ENCODE results near the gene GPATCH4. TPM values are rescaled to one million over a fixed set of nuclear protein-coding genes. Genes with fewer than 3 reads are reported as not detected.

Gene GPATCH4
- total RNA-seq, result 13.0 and 13.8 TPM in 2 replicates

DNA sequence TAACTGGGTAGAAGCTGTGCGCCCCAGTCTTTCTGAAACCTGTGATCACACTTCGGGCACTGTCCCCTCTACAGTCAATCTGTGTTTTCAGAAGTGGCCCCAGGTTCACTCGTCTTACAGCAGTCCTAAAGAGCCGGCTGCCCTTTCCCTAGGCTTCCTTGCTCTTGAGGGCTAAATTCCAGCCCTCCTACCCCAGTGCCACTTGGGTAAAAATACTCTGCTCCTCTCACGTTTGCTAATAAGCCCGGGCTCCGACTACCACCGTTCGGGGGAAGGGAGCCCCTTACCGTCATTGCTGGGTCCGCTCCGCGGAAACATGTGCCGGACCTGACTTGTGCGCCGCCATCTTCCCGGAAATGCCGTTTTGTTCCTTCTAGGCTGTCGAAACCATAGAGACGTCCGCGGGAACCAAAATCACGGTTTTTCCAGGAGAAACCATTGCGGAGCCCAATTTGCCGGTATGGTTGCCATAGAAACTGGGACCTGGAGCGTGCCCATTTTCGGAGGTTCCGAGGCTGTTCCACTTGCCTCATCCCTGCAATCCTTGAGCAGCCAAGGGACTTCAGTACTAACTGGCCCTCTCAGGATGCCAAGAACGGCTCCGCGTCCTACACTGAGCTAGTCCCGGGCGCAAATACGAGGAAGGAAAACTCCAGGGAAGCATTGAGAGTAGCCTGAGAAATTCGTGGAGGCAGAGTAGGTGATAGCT is at the start of gene GPATCH4:
TSS of gene GPATCH4 (minus strand) at position 358 of the 709 bp plus-strand sequence.

DNA sequence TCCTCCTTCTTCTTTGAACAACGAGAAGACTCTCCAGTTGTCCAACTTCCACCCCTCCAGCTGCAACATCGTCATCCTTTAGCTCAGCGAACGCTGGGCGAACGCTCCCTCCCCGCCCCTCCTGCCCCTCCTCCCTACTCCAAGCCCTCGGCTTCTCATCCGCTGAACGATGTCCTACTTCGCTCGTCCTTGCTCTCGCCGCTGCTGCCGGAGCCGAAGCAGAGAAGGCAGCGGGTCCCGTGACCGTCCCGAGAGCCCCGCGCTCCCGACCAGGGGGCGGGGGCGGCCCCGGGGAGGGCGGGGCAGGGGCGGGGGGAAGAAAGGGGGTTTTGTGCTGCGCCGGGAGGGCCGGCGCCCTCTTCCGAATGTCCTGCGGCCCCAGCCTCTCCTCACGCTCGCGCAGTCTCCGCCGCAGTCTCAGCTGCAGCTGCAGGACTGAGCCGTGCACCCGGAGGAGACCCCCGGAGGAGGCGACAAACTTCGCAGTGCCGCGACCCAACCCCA is 40.5 kb upstream of the GPATCH4 start, which contains the start of gene BCAN:
TSS of gene BCAN (plus strand) at position 357 of the 504 bp plus-strand sequence. CDS start 3,938 bp downstream, outside the sequence.

DNA sequence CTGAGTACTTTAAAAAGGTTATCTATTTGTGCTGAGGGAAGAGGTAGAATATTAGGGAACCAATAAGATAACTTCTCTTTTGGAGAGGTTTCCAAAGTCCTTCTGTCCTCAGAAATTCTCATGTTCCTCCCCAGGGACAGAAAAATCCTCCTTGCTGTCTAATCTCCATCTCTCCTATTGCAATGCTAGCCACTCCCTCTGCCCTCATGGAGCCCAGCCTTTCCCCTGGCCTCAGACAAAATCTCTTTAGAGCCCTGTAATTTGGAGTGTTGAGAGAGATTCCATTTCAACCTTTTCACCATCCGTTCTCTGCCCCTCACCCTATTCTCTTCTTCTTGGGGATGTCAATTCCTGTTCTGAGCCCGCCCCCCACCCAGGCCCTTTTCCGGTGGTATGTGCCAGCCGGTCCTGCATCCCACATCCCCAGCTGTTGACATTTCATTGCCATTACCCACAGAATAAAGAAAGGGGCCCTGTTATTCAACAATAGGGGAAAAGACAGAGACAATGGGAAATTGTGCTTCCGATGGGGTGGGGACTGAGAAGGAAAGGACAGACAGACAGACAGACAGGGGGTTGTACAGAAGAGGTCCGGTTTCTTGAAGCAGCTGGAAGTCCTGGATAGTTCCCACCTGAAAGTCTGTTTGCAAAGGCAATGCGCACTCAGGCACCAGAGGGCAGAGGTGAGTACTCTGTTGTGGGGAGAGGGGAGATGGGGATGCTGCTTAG is 17.7 kb upstream of the GPATCH4 start, which contains the start of gene HAPLN2:
TSS of gene HAPLN2 (plus strand) at position 563 of the 729 bp plus-strand sequence. CDS start 4,076 bp downstream, outside the sequence.

GRCh38 chr1:156591432-156592157 is 9.7 kb downstream of the GPATCH4 start, which contains the start of gene NAXE:
Gene NAXE (plus strand): TSS chr1:156591776. CDS start chr1:156591805, 29 bp downstream.

DNA sequence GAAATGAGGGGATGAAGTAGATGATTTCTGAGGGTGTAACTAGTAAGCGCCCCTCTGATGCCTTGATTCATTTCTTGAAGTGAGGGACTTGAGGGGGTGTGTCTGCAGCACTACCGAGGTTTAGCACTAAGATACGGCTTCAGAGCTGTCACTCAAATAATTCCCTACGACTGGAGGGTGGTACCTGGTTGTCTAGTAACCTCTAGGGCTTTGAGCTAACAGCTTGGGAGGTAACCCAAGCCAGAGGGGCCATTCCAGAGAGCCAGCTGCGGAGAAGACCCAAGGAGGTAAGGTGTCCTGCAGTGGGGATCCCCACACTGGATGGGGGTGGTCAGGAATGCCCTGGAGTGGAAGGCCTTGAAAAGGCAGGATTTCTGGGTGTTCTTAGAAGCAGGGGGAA is 21.8 kb downstream of the GPATCH4 start, which contains the start of gene TTC24:
TSS of gene TTC24 (plus strand) at position 252 of the 400 bp plus-strand sequence. CDS start 1,642 bp downstream, outside the sequence.

DNA sequence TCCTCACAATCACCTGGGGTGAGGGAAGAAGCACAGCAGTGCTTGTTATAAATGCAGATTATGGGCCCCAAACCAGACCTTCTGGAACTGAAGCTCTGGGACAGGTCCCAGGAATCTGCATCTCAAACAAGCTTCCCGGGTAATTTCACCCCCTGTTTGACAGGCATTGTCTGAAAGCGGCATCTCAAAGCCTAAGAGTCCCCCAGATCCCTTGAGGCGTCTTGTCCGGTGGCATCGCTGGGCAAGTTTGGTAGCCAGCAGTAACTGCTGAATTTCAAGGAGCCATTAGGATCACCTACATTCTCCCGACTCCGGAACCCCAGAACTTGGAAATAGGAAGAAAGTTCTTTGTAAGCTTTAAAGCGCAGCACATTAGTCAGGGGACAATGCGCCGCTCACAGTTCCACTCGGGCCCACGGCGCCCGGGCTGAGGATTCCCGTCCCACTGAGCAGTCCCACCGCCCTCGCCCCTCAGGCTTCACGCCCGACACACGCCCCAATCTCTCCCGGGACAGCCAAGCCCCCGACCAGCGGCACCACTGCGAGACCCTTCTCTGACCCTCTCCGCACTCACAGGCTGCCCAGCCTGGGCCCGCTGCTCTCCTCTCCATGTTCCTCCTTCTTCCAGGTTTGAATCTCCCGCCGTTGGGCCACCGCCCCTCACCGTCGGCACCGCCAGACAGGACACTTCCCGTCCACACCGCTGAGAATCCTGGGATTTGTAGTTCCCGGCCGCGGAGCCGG is 29.2 kb downstream of the GPATCH4 start, which contains the start of gene IQGAP3:
TSS of gene IQGAP3 (minus strand) at position 647 of the 744 bp plus-strand sequence. CDS start at position 611, 36 bp downstream.

Other genes with a start within 250 kb of the GPATCH4 start
- gene RHBG, start 232.3 kb downstream of the GPATCH4 start, total RNA-seq, result not detected in 2 replicates
- 25.6 and 26.4 TPM in 2 replicates for gene MEF2D, start 100.7 kb downstream of the GPATCH4 start, total RNA-seq
- 6.5 and 7.7 TPM in 2 replicates for gene IQGAP3, start 28.9 kb downstream of the GPATCH4 start, total RNA-seq
- gene TTC24, start 21.8 kb downstream of the GPATCH4 start, total RNA-seq, result not detected in 2 replicates
- gene NAXE, start 9.7 kb downstream of the GPATCH4 start, total RNA-seq, result 47.1 and 55.3 TPM in 2 replicates
- gene HAPLN2, start 17.9 kb upstream of the GPATCH4 start, total RNA-seq, result not detected in 2 replicates
- not detected in 2 replicates for gene BCAN, start 40.6 kb upstream of the GPATCH4 start, total RNA-seq
- gene NES, start 75.9 kb upstream of the GPATCH4 start, total RNA-seq, result 28.1 and 28.2 TPM in 2 replicates
- 144 and 158 TPM in 2 replicates for gene CRABP2, start 104.1 kb upstream of the GPATCH4 start, total RNA-seq
- 9.6 and 9.9 TPM in 2 replicates for gene METTL25B, start 127.0 kb upstream of the GPATCH4 start, total RNA-seq
- gene ISG20L2, start 127.3 kb upstream of the GPATCH4 start, total RNA-seq, result 19.3 and 26.1 TPM in 2 replicates
- 19.1 and 22.3 TPM in 2 replicates for gene MRPL24, start 139.6 kb upstream of the GPATCH4 start, total RNA-seq
- 161 and 170 TPM in 2 replicates for gene HDGF, start 150.2 kb upstream of the GPATCH4 start, total RNA-seq
- gene PRCC, start 166.1 kb upstream of the GPATCH4 start, total RNA-seq, result 25.8 and 30.4 TPM in 2 replicates
- 0.32 and 0.61 TPM in 2 replicates for gene SH2D2A, start 215.4 kb upstream of the GPATCH4 start, total RNA-seq

Measured in hair follicle dermal papilla cell (primary cell).